Measurements from ENCODE around the gene CDR2. TPM values are rescaled to one million over a fixed set of nuclear protein-coding genes. Genes with fewer than 3 reads are reported as not detected.

CDR2 gene
- total and polyA plus RNA-seq, 9 of the 15 experiments (the other 6 are each of a cell fraction or from before 2014, with no cell fraction given), result 4.6 to 30.3 (median 19.9) TPM

GRCh38 chr16:22297871-22298733, 76.3 kb downstream of the CDR2 start (continued):
- TF ChIP-seq ZNF449 (CRISPR knock-in tag; IDR thresholded peaks at IDR 0.05) (no peak), HDAC3 (IDR thresholded peaks at IDR 0.05; ENCODE audit: borderline replicate concordance, partially characterized antibody) (peak; percentile 61), ZNF507 (tag; conservative IDR thresholded peaks at IDR 0.05) (no peak), SMARCA5 (IDR thresholded peaks at IDR 0.05) (no peak), ZNF146 (CRISPR knock-in tag; IDR thresholded peaks at IDR 0.05; ENCODE audit: unreplicated experiment) (no peak), RHOXF2B (CRISPR knock-in tag; conservative IDR thresholded peaks at IDR 0.05) (no peak), TFAM (CRISPR knock-in tag; conservative IDR thresholded peaks at IDR 0.05) (no peak), ASH1L (IDR thresholded peaks at IDR 0.05; ENCODE audit: borderline replicate concordance, low read depth, partially characterized antibody) (no peak), ETV6 (IDR thresholded peaks at IDR 0.05; ENCODE audit: borderline replicate concordance in 1 of 2, low read depth in 2 of 2, low read length in 1 of 2) (no peak), ETV6 (CRISPR knock-in tag; IDR thresholded peaks at IDR 0.05; ENCODE audit: borderline replicate concordance) (no peak), TAF7 (tag; IDR thresholded peaks at IDR 0.05) (no peak), HNRNPUL1 (IDR thresholded peaks at IDR 0.05; ENCODE audit: low read length) (0 out of 2 replicates have a peak, but pooled peaks have one; percentile 77), HDAC1 (IDR thresholded peaks at IDR 0.05) (peak in 1 of 2 experiments; percentile 49; a peak in 1 of 4 replicates), E2F5 (CRISPR knock-in tag; IDR thresholded peaks at IDR 0.05) (no peak; the same call in 1 of the 2 replicates), POLR2AphosphoS5 (IDR thresholded peaks at IDR 0.05; ENCODE audit: control insufficient read depth, insufficient read depth, low read depth, low read length) (peak; percentile 85), ZC3H11A (IDR thresholded peaks at IDR 0.05; ENCODE audit: low read depth, low read length) (no peak), POLR2AphosphoS2 (IDR thresholded peaks at IDR 0.05; ENCODE audit: low read length) (peak; percentile 100), CEBPB (tag; IDR thresholded peaks at IDR 0.05) (no peak), NFE2 (IDR thresholded peaks at IDR 0.05; ENCODE audit: low read depth) (no peak), U2AF1 (optimal IDR thresholded peaks at IDR 0.05; ENCODE audit: low read depth, low read length) (no peak), THRA (IDR thresholded peaks at IDR 0.05) (no peak), POLR2A (conservative IDR thresholded peaks at IDR 0.05) (peak; percentile 80), RBM34 (IDR thresholded peaks at IDR 0.05; ENCODE audit: borderline replicate concordance, insufficient read depth, low read length) (no peak), PTBP1 (IDR thresholded peaks at IDR 0.05; ENCODE audit: low read depth, low read length) (no peak), POLR2H (tag; IDR thresholded peaks at IDR 0.05; ENCODE audit: low read depth) (peak; percentile 99)
